ENCODE results near the gene IL15.
"Not testable (repeated sequence)": the region's sequence is repeated elsewhere in the genome, so short reads cannot be mapped to it uniquely, and the experiment has no call there.

IL15 gene

GRCh38 chr4:141647966-141648365, 11.6 kb downstream of the IL15 start:
- no peak for DNase-seq

- peak; percentile 47 for DNase-seq
Observed at GRCh38 chr4:141652161-141652778, 15.9 kb downstream of the IL15 start.

DNA sequence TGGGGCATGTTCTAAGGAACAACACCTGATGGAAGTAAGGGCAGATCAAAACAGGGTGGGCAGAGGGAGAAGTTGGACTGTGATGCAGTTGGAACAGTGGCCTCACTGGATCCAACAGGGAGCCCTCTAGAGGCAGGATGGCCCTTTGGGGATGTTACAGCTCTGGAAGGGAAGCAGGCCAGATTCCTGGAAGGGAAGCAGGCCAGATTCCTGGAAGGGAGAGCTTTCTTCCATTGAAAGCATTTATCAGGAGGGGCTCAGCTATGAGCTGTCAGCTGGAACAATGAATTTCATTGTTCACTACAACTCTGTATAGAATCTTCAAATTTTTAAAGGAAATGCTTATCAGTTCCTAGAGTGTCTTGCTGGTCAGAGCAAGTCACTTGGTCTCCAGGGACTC, 17.7 kb downstream of the IL15 start:
- peak; percentile 57 for DNase-seq

DNA sequence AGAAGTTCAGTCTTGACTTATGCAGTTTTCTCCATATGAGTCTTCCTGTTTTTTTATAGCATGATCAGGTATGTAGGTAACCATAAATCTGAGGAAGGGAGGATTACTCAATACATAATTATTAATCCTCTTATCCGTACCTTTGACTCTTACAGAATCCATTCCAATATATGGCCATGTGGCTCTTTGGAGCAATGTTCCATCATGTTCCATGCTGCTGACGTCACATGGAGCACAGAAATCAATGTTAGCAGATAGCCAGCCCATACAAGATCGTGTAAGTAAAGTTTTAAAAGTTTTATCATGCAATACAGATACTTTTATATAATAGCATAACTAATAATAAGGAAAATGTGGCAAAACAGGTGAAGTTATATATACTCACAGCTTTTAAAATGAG, 19.6 kb downstream of the IL15 start:
- no peak for DNase-seq

- no peak for DNase-seq
Observed at GRCh38 chr4:141657550-141658250, 21.3 kb downstream of the IL15 start.

DNA sequence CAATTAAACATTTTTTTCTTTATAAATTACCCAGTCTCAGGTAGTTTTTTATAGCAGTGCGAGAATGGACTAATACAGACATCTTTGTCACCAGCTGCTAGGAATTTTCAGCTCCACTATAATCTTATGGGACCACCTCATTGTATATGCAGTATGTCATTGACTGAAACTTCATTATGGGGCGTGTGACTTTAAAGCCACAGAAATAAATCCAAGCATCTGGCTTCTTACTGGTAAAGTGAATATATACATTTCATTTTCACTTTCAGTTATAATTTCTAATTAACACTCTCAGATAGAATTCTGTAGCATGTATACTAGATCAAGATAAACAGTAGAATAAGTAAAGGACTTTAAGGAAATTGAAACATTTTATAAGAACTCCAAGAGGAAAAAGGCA, 21.9 kb downstream of the IL15 start:
- no peak for DNase-seq

DNA sequence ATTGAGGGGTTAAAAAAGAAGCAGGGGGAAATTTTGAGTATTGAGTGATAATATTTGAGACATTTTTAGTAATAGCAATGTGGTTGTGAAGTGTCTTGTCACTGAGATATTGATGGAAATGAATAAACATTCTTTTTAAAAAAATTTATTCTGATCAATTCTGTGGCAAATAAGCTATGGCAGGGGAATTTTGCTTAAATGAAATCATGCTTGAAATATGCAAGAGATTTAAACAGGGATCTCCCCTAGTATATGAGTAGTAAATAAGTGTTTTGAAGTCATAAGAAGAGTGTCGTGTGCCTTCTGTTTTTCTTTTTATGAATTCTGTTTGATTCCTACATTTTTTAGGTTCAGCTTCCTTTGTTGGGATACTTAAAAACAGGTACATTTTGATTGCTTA, 23.2 kb downstream of the IL15 start:
- DNase-seq: no peak

GRCh38 chr4:141660880-141661279, 24.5 kb downstream of the IL15 start:
- DNase-seq: no peak

DNA sequence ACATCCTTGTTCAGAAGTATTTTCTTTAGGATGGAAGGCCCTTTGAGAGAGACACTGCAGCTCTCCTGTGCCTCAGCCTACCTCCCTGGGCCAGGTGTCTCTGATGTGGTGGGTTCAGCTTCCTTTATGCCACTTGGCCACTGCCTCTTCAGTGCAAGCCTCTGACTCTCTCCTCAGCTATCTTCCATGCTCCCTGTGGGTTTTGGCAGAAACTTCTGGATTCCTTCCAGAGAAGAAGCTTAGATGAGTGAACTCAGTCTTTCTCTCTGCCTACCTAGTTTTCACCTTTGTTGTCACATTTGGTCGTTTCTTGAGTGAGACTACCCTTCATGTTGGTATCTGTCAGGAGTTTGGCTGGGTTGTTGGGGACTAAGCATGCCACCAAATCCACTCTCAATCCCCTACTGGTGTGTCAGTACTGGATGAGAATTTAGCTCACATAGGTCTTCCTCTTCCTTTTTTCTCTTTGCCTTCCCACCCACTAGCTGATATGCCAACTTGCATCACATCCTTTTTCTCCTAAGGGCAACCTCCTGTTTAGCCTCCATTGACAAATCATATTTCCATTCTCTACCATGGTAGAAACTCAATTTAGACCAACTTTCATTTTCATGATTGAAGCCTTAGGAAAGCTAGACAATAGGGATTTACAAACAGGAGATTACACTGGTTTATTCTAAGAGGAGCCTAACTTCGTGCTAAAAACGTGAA, 32.0 kb downstream of the IL15 start:
- DNase-seq: peak; percentile 28

DNA sequence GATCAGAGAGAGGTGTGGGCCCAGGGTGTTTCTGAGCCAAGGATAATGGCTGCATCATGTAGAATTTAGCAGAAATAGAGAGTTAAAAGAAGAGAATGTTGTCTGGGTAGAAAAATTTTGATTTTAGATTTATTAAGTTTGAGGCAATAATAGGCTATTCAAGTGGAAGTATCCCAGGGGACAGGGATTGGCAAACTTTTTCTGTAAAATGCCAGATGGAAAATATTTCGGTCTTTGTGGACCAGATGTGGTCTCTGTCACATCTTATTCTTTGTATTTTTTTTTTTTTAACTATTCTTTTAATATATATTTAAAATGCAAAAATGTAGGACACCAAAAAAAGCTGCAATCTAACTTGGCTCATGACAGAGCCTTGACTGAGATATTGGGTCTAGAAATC, 33.1 kb downstream of the IL15 start:
- no peak for DNase-seq

- no peak for DNase-seq
Observed at GRCh38 chr4:141675384-141675783, 39.0 kb downstream of the IL15 start.

- DNase-seq: no peak
Observed at GRCh38 chr4:141676087-141676670, 39.8 kb downstream of the IL15 start.

DNA sequence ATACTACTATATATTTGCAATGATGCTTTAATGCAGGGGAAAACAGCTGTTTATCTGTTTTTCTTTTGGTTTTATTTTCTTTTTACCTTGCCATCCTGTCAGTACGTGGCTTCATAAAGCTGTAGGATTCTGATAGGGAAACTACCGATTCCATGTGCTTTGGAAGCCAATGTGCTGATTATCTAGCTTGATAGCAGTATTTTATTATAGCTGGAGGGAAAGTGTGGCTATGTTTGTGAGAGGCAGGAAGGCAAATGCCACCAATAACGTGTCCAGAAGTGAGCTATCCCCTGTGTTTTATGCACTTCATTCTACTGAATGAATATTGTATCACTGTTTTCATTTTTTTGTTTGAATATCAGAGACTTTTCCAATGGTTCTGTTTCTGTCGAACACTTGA, 43.7 kb downstream of the IL15 start:
- DNase-seq: no peak

GRCh38 chr4:141684785-141685184, 48.4 kb downstream of the IL15 start:
- peak; percentile 52 for DNase-seq

- peak; percentile 58 for DNase-seq
Observed at GRCh38 chr4:141686146-141686775, 49.9 kb downstream of the IL15 start.

GRCh38 chr4:141686879-141687278, 50.5 kb downstream of the IL15 start:
- peak; percentile 15 for DNase-seq

DNA sequence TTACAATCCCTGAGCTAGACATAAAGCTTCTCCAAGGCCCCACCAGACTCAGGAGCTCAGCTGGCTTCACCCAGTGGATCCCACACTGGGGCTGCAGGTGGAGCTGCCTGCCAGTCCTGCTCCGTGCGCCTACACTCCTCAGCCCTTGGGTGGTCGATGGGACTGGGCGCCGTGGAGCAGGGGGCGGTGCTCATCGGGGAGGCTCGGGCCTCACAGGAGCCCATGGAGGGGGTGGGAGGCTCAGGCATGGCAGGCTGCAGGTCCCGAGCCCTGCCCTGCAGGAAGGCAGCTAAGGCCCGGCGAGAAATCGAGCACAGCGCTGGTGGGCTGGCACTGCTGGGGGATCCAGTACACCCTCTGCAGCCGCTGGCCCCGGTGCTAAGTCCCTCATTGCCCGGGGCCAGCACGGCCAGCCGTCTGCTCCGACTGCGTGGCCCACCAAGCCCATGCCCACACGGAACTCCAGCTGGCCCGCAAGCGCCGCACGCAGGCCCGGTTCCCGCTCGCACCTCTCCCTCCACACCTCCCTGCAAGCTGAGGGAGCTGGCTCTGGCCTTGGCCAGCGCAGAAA, 53.4 kb downstream of the IL15 start:
- DNase-seq: not testable (repeated sequence)

GRCh38 chr4:141691247-141691646, 54.9 kb downstream of the IL15 start:
- not testable (repeated sequence) for DNase-seq

- DNase-seq: no peak
Observed at GRCh38 chr4:141692081-141692480, 55.7 kb downstream of the IL15 start.

DNA sequence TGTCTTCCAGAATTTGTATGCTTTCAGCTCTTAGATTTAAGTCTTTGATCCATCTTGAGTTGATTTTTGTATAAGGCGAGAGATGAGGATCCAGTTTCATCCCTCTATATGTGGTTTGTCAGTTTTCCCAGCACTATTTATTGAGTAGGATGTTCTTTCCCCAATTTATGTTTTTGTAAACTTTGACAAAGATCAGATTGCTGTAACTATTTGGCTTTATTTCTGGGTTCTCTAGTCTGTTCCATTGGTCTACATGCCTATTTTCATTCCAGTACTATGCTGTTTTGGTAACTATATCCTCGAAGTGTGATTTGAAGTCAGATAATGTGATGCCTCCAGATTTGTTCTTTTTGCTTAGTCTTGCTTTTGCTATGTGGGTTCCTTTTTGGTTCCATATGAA, 60.7 kb downstream of the IL15 start:
- DNase-seq: no peak

DNA sequence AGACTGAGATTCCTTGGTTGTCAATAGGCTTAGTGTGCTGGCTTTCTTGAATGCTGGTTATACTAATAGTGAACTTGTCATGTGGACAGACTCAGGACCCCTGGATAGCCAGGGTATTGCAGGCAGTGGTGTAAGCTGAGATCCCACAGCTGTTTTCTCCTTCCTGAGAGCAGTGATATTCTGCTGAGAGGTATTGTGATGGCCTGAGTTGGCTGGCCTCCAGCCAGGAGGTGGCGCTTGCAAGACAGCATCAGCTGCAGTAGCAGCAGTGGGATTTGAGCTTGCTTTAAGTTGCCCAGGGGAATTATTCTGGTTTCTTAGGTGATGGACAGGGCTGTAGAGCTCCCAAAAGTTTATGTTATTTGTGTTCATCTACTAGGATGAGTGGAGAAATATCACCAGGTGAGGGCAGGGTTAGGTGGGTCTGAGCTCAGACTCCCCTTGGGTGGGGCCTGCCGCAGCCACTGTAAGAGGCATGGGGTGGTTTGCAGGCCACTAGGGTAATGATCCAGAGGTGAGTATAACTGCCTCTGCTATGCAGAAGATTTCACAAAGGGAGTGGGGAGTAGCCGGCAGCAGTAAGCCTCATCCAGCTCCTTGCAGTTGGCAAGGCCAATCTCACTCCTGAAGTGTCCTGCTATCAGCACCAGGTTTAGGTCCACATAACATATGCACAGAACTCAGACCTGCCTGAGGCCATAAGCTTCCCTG, 66.2 kb downstream of the IL15 start:
- DNase-seq: peak; percentile 20

GRCh38 chr4:141703497-141703896, 67.1 kb downstream of the IL15 start:
- DNase-seq: no peak
